Neural crest cell (in vitro differentiated cells): ENCODE data around the gene FAM50B. TPM values are rescaled to one million over a fixed set of nuclear protein-coding genes. Genes with fewer than 3 reads are reported as not detected.

Experiments
- DNase-seq: peaks from one replicate; pipeline ENCODE4 v3.0.0; 2021; ENCODE audit warnings: low read depth, mixed read lengths, low spot score
- H3K27ac Mint-ChIP-seq: one replicate; pipeline ENCODE4 v1.8.0; 2021; ENCODE audit warnings: mild to moderate bottlenecking, mixed read lengths; ENCODE audit not compliant: unreplicated experiment
- H3K27me3 Mint-ChIP-seq: 2 replicates; pipeline ENCODE4 v1.8.0; 2021; ENCODE audit warnings: low read depth, mild to moderate bottlenecking, mixed read lengths
- H3K36me3 Mint-ChIP-seq: 2 replicates; pipeline ENCODE4 v1.8.0; 2021; ENCODE audit warnings: low read depth, mild to moderate bottlenecking, mixed read lengths
- H3K4me1 Mint-ChIP-seq: 2 replicates; pipeline ENCODE4 v1.8.0; 2021; ENCODE audit warnings: mixed read lengths
- H3K4me3 Mint-ChIP-seq: one replicate; pipeline ENCODE4 v1.8.0; 2021; ENCODE audit warnings: mild to moderate bottlenecking, mixed read lengths
- H3K9me3 Mint-ChIP-seq: 2 replicates; pipeline ENCODE4 v1.8.0; 2021; ENCODE audit warnings: mixed read lengths
- total RNA-seq: library from RNA; stranded (reverse); gene quantifications from 2 replicates; pipeline ENCODE4 v1.2.1, GENCODE V29; 2021
- TF ChIP-seq, protein P1 (sequence below): fragments of 200-600 bp; sonication (generic); conservative IDR thresholded peaks from 2 replicates; pipeline ENCODE4 v1.5.0; 2021; ENCODE audit warnings: antibody characterized with exemption, mild to moderate bottlenecking

FAM50B gene
- total RNA-seq, 1 donor from 2014 or later: 2.9 TPM

DNA sequence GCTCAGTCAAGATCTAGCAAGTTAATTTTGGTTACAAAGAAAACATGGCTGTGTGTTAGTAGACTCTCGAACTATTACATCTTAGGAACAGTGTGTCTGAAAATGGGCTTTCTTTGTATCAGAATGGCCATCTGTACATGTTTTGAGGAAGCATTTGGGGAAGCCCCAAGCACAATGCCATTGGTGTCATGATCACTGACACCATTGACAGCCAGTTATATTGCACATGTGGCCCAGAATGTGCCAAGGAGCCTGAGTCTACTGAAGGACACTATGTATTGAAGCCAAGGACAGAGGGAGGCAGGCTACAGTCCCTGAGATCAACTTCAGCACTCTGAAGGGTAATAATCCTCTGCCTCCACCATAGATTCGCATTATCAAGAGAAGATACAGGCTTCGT, 12.6 kb upstream of the FAM50B start:
- no peak overlapping the region for H3K27ac Mint-ChIP-seq
- H3K36me3 Mint-ChIP-seq: no peaks in the 10 kb centered on the region
- H3K9me3 Mint-ChIP-seq: no peaks in the 10 kb centered on the region

DNA sequence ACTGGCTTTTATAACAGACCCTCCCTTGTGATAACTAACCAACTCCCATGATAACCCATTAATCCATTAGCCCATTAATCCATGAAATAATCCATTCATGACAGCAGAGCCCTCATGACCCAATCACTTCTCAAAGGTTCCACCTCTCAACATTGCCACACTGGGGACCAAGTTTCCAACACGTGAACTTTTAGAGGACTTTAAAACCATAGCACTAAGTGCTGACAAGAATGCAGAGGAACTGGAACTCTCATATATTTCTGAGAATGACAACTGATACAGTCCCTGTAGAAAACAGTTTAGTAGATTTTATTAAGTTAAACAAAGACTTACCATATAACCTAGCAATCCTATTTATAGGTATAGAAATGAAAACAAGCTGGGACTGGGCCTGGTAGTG, 11.4 kb upstream of the FAM50B start:
- H3K27me3 Mint-ChIP-seq: peaks cover 3% of the 10 kb centered on the region
- H3K36me3 Mint-ChIP-seq: no peaks in the 10 kb centered on the region
- DNase-seq: no peak
- TF ChIP-seq, protein P1, sequence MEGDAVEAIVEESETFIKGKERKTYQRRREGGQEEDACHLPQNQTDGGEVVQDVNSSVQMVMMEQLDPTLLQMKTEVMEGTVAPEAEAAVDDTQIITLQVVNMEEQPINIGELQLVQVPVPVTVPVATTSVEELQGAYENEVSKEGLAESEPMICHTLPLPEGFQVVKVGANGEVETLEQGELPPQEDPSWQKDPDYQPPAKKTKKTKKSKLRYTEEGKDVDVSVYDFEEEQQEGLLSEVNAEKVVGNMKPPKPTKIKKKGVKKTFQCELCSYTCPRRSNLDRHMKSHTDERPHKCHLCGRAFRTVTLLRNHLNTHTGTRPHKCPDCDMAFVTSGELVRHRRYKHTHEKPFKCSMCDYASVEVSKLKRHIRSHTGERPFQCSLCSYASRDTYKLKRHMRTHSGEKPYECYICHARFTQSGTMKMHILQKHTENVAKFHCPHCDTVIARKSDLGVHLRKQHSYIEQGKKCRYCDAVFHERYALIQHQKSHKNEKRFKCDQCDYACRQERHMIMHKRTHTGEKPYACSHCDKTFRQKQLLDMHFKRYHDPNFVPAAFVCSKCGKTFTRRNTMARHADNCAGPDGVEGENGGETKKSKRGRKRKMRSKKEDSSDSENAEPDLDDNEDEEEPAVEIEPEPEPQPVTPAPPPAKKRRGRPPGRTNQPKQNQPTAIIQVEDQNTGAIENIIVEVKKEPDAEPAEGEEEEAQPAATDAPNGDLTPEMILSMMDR: no peak
- no peaks in the 10 kb centered on the region for H3K9me3 Mint-ChIP-seq
- H3K4me1 Mint-ChIP-seq: peaks cover 9% of the 10 kb centered on the region
- H3K4me3 Mint-ChIP-seq: no peak overlapping the region
- no peak overlapping the region for H3K27ac Mint-ChIP-seq

More for the DNA sequence above, 12.6 kb upstream of the FAM50B start:
- no peak overlapping the region for H3K4me3 Mint-ChIP-seq
- TF ChIP-seq, protein P1: no peak
- no peaks in the 10 kb centered on the region for H3K27me3 Mint-ChIP-seq
- DNase-seq: no peak
- peaks cover 5% of the 10 kb centered on the region for H3K4me1 Mint-ChIP-seq

DNA sequence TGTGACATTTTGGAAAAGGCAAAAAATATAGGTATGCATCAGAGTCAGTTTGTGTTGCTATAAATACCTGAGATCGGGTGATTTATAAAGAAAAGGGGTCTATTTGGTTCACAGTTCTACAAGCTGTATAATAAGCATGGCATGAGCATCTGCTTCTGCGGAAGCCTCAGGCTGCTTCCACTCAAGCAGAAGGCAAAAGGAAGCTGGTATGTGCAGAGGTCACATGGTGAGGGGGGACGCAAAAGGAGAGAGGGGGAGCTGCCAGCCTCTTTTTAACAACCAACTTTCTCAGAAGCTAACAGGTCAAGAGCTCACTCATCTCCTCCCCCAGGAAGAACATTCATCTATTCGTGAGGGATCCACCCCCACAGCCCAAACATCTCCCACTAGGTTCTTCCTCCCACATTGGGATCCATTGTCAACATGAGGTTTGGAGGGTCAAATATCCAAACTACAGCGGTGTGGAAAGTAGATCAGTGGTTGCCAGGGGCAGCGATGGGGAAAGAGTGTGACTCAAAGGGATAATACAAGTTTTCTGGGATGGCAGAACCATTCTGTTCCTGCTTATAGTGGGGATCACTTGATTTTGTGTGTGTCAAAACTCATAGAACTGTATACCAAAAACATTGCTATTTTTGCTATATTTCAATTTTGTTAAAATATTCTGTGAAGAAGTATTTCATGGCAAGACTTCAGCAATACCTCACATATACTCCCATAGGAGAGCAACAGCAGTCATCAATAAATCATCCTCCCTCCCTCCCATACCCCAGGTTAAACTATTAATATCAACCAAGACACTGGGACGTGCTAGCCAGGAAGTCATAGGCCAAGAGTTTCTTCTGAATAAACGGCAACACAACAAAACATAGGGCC, 9.9 kb upstream of the FAM50B start:
- no peak overlapping the region for H3K4me3 Mint-ChIP-seq
- TF ChIP-seq, protein P1: no peak
- peaks cover 3% of the 10 kb centered on the region for H3K27me3 Mint-ChIP-seq
- H3K36me3 Mint-ChIP-seq: no peaks in the 10 kb centered on the region
- DNase-seq: no peak
- no peak overlapping the region for H3K27ac Mint-ChIP-seq
- H3K4me1 Mint-ChIP-seq: peaks cover 9% of the 10 kb centered on the region
- H3K9me3 Mint-ChIP-seq: no peaks in the 10 kb centered on the region

DNA sequence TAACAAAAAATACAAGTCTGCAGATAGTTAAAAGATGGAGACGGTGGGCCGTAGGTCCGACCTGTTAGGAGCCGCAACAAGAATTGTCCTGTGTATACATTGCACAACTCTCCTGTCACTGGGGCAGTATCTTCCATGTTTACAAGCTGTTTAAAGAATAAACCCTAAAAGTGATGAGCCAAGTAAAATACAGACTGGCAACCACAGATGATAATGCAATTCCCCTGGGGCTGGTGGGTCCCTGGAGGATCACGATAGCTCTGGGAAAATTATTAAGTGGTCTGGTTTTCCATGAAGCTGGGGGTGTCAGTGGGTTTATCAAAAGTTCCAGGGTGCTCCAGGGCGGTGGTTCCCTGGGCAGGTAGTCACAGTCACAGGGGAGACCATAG, 8.1 kb upstream of the FAM50B start:
- H3K36me3 Mint-ChIP-seq: no peaks in the 10 kb centered on the region
- no peaks in the 10 kb centered on the region for H3K9me3 Mint-ChIP-seq
- H3K27ac Mint-ChIP-seq: no peak overlapping the region
- peaks cover 3% of the 10 kb centered on the region for H3K27me3 Mint-ChIP-seq
- no peak for DNase-seq
- no peak overlapping the region for H3K4me3 Mint-ChIP-seq
- TF ChIP-seq, protein P1: no peak
- peaks cover 9% of the 10 kb centered on the region for H3K4me1 Mint-ChIP-seq

DNA sequence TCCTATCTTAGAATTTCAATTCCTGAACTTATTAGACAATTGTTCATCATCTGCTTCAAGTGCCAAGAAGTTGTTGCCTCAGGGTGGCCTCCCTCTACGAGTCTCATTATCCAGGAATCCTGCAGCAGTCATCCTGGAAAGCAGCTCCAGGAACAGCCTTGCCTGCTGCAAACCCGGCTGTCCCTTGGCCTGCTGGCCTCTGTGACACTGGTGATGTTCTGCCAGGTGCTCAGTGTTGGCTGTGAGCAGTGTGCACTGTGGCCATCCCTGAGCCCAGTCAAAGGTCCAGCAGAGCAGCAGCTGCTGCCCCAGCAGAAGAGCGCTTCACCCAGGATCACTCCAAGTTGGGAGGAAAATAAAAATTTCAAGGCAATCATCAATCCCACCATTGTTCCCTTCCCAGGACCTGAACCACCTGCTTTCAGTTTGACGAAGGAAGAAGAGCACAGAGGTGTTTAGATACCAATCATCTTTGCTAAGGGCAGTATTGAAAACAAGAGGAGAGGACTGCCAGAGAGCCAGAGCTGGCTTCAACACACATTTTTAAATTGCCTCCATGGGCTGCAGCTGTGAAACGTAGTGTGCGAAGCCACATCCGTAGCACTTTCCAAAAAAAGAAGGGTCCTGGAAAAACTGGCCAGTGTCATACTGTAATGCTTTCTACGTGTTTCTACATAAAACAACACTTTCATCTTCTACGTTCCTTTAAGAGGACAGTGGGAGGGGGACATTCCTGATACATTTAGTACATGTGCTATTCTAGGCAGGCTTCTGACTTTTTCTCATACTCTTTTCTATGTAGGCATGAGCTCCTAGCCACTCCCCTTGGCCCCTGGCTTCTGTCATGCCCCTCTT, 7.2 kb upstream of the FAM50B start:
- no peak overlapping the region for H3K27ac Mint-ChIP-seq
- TF ChIP-seq, protein P1: no peak
- no peaks in the 10 kb centered on the region for H3K36me3 Mint-ChIP-seq
- H3K27me3 Mint-ChIP-seq: peaks cover 3% of the 10 kb centered on the region
- H3K4me1 Mint-ChIP-seq: peaks cover 9% of the 10 kb centered on the region
- DNase-seq: no peak
- H3K4me3 Mint-ChIP-seq: no peak overlapping the region
- no peaks in the 10 kb centered on the region for H3K9me3 Mint-ChIP-seq
